Measurements from ENCODE around the gene TMEM240.
"Not testable (repeated sequence)": the region's sequence is repeated elsewhere in the genome, so short reads cannot be mapped to it uniquely, and the experiment has no call there.

The TMEM240 gene

DNA sequence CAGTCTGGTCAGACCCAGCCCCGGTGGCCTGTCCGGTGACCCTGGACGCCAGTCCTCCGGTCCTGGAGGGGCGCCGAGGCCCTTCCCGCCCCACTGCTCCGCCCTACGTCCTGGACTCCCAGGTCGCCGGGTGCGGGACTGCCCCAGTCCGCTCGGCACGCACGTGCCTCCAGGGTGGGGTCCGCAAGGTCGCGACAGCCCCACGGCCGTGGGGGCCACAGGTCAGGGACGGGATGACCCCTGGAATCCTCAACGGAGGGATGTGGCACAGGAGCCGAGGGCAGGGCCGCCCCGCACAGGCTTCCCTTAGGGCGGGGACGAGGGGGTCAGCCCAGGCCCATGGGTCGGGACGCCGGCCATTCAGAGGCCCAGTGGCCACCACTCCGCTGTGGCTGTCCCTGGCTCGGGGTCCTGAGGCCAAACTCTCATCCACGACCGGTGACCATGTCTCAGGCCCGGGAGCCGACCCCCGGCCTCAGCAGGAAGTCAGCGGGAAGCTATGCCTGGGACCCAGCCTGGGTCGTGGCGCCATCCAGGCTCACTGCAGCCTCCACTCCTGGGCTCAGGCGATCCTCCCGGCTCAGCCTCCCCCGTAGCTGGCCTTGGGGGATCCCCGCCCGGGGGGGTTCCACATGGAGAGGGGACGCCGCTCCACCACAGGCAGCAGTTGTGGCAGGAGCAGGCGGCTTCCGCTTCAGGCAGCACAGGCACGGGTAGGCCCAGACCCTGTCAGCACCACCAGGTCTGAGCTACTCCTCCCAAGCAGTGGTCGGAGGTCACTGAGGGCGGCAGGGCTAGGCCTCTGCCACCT, 599 bp upstream of the TMEM240 start:
- no peak for DNase-seq (ENCODE audit: low read depth)

DNA sequence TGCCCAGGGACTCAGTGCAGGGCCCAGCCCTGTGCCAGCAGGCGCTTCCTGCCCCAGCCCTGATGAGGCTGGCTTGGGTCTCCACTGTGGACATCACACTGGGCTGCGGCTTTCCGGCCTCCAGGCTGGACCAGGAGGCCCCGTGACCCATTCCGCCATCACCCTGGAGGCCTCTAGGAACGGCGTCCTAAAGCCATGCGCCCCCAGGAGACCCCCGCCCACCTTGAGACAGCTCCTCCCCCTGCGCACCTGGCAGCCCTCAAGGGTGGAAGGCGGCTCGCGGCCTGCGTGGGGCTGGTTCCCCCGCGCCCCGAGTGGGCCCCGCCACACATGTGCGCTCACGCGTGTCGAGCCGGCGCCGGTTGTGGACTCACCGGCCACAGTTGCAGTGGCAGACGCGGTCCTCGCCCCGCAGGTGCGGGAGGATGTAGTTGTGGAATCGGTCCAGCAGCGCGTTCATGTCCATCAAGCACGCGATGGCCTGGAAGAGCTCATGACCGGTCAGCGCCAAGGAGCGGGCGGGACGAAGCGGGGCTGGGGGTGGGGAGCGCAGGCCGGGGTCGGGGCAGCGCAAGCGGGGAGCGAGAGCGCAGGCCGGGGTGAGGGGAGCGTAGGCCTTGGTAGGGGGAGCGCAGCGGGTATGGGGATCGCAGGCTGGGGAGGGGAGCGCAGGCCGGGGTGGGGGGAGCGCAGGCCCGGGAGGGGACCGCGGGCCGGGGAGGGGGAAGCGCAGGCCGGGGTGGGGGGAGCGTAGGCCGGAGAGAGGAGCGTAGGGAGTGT, 924 bp downstream of the TMEM240 start:
- no peak for DNase-seq (ENCODE audit: low read depth)

DNA sequence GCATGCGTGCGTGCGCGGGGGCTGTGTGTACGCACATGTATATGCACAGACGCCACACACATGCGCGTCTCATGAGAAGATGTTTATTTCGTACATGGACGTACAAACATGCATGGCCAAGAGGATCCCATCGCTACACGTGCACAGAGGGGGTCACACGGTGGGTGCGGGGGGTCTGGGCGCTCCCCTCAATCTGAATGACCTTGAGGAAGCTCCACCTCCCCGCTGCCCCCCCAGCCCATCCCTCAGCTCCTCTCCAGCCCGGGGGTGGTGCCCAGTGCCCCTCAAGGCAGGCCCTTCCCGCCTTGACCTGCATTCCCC, 1.5 kb downstream of the TMEM240 start:
- DNase-seq (ENCODE audit: low read depth) = no peak

DNA sequence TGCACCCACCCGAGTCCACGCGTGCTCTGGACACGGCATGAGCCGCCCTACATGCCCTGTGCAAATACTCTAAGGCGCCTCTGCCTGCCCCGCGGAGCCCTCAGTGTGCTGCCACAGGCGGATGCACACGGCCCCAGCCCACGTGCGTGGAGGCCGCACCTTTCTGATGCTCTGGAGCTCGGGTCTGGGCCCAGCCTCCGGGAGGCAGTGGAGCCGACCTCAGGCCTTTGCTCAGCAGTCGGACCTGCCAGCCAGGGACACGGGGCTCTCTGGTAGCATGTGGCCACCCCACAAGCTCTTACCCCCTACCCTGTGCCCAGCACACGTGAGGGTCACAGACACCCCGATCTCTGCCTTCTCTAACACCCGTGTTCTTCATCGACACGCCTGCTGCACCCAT, 2.1 kb downstream of the TMEM240 start:
- DNase-seq (ENCODE audit: low read depth) = no peak

DNA sequence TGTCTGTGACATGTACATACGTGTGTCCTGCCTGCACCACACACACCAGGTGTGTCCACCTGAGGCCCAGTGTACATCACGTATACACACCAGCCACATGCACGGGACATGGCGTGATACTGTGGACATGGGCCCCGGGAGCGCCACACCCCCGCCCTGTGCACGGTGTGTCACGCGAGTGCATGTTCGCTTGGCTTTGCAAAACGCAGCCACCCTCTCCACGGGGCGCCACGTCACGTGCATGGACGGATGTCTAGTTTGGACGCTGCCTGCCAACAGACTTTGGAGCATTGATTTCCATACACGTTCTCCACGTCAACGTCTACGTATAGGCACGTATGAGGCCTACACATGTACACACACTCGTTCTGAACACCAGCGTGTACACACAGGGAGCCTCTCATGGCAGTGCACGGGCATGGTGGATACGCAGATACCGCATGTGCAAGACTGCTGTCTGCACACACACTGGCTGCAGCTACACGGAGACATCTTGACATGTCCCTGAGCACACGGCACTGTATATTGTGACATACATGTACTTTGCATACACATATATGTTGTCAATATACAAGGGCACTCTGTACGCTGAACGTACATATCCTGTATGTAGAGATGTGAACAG, 2.7 kb downstream of the TMEM240 start:
- no peak for DNase-seq (ENCODE audit: low read depth)

DNA sequence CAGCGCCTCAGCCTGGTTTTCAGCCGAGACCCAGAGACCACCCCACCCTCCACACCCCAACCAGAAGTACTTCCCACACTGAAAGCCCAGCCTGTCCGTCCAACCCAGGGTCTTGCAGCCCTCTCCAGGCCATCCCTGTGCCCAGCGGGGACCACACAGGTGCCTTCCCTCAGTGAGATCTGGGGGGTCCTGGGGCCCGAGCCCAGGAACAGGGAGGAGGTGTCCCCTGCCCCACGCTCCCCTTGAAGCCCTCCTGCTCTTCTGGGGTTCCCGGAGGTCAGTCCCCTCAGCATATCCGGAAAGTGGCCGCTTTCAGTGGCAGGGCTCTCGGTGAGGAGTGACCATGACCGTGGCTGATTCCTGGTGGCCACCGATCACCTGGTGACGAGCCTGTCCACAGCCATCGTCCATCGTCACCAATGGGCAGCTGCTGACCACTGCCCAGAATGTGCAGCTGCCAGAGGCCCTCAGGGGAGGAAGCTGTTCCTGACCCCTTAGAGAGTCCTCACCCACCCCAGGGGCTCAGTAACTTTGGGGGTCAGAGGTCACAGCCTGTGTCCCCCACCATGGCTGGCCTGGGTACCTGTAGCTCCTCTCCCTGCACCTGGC, 3.4 kb downstream of the TMEM240 start:
- no peak for DNase-seq (ENCODE audit: low read depth)

DNA sequence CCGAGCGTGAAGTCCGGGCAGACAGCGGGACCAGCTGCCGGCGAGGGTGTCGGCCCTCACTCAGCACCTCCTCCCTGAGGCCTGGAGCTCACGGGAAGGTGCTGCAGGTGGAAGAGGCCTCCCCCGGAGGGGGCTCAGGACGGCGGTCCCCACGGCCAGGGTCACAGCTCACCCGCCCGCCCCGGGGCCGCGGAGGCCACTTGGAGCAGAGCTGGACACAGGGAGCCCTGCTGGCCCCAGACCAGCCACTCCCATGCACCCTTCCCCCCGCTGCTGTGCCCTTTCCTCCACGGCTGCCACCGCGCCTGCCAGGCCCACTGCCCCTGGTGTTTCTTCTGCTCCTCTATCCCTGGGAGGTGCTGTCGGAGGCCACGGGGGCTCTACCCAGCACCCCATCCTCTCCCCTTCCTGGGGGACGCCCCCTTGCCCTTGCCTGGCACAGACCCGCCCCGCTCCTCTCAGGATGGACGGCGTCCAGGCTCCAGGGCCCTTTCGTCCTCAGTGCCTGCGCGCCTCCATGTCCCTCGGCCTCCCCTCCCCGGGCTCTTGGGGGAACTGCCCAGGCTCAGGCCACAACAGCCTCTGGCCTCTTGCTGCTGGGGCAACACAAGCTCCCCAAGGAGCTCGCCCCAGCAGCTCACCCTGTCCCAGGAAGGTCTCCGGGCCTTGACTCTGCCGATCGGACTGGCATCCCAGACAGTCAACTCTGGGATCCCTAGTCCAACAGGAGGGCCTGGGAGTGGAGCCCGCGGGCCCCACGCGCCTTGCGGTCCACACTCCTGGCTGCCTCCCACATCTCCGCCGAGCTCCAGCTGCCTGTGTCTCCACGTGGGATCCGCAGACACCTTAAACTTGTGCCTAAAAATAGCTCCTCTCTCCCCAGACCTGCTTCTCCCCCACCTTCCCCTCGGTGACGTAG, 4.1 kb downstream of the TMEM240 start:
- DNase-seq (ENCODE audit: low read depth) = no peak

DNA sequence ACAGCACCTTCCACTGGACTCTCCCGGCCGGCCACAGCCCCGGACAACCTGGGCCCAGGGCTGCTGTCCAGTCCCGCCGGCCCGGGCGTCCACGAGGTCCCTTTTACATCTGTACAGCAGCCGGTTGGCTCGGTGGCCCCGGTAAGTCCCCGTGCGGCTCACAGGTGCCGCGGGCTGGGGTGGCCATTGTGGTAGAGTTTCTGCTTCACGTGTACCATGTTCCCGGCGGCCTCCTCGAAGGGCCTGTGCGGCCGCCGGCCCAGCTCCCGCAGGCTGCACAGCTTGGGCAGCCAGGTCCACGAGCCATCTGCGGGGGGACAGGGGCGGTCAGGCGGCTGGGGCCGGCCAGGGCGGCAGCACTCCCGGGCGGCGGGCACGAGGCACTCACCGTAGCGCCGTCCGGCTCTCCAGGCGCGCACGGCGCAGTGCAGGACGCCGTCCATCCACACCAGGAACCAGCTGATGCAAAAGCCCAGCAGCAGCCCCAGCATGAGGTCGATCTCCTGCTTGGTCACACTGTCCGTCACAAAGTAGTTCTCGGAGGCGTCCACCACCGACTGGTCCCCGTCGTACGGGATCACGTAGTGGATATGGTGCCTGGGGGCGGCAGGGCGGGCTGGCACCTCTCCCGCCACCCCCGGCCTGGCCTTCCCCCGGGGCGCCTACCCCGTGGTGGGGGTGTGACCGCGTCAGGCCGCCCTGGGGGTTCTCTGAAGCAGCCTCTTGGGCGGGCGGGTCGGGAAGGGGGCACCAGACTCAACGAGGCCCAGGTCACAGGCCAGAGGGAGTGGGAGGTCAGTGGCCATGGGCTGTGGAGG, 5.0 kb downstream of the TMEM240 start:
- no peak for DNase-seq (ENCODE audit: low read depth)

DNA sequence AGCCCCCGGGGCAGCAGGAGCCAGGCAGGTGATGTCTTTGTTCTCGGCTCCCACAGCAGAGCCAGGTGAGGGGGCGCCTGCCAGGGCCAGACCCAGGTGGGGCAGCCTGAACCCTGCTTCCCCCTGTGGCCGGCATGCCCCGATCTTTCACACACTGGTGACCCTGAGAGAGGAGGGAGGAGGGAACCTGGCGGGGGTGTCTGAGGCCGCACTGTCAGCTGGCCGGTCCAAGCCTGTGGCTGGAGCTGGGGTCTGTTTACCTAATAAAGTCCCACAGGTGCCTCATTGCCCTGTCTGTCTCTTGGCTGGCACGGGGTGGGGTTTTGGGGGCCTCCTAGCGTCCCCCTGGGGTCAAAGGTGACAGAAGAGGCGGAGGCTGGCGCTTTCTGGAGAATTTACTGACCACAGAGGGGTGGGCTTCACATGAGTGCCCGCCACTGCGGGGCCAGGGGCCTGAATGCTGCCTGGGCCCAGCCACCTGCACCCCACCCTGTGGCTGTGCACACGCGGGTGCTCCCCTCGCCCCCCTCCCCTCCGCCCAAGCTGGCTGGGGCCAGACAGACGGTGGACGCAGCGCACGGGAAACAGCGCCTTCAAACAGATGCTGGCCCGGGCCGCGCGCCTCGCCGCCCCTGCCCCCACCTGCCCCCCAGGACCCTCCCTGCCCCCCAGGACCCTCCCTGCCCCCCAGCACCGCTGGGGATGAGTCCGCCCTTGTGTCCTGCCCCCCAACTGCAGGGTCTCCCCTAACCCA, 5.8 kb downstream of the TMEM240 start:
- no peak for DNase-seq (ENCODE audit: low read depth)

DNA sequence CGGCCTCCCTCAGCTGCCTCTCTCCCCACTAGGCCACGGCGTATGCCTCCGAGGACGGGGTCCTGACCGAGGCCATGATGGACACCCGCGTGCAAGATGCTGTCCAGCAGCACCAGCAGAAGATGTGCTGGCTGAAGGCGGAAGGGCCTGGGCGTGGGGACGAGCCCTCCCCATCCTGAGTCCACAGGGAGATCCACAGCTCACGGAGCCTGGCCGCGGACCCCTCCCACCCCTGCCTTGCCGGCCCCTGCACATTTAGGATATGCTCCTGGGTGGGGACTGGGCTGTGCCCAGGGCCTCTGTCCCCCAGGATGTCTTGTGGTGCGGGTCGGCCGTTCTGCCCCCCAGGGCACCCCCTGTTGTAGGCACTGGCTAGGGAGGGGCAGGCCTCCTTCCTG, 6.5 kb downstream of the TMEM240 start:
- not testable (repeated sequence) for DNase-seq (ENCODE audit: low read depth)

DNA sequence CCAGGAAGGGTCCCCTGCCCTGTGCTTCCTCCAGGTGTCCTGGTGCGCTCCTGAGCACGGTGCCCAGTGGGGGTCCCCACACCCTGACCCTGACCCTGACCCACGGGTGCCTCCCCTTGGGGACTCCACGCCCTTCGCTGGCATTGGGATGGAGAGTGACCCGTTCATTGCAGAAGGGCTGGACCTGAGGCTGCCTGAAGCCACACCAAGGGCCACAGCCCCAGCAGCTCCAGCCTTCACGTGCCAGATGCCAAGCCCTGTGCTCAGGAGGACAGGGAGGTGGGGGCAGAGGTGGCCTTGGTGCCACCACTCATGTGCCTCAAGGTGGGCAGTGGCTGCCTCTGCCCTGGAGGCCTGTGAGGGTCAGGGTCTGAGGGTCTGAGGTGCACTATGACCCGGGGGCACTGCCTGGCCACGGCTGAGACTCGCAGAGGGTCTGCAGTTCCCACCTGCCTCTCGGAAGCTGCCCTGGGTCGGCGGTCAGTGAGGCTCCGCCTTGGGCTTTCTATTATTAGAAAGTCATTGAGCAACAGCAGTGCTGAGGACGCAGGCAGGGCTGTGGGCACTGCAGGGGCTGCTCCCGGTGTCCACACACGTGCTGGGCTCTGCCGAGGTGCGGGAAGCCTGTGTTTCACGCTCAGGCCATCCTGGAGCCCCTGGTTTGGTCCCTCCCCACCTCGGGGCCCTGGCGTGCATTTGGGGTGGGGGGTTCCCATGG, 7.1 kb downstream of the TMEM240 start:
- DNase-seq (ENCODE audit: low read depth) = not testable (repeated sequence)

DNA sequence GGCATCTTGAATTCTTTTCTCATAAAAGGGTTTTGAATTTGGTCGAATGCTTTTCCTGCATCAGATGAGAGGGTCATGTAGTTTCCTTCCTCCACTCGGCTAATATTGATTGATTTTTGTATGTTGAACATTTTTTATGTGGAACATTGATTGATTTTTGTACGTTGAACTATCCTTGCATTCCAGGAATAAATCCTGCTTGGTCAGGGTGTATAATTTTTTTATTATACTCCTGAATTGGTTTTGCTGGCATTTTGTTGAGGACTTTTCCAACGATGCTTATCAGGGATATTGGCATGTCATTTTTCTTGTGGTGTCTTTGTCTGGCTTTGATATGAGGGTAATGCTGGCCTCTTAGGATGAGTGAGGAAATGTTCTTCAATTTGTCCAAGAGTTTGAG, 8.5 kb downstream of the TMEM240 start:
- DNase-seq (ENCODE audit: low read depth) = no peak

DNA sequence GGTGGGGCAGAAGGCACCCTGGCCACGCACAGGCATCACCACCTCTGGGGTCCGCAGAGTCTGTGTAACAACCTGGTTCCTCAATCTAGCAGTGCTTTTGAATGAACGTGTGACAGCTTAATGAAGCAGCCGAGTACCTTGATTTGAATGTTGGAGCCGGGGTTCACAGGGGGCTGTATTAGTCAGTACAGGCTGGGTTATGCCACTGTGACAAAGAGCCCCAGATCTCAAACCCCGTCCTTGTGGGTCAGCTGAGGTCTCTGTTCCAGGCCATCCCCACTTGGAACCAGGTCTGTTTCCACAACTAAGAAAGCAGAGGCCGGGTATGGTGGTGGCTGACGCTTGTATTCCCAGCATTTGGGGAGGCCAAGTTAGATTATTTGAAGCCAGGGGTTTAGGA, 10.5 kb downstream of the TMEM240 start:
- DNase-seq (ENCODE audit: low read depth) = no peak

DNA sequence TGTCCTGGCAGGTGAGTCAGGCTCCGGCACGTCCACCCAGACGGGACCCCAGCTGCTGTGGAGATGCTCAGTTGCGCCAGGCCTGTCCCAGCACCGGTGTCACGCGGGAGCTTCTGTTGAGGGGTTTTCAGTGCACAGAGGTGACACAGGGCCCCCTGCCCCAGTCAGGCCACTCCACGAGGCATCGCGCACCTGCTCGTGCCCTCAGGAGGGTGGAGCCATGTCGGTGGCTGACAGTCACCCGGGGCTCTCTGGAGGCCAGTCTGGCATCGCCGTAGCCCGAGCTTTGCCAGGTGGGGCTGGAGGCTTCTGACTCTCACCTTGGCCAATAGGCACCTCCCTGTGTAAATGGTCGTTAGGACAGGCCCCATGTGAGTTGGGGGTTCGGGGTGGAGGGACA, 11.1 kb downstream of the TMEM240 start:
- DNase-seq (ENCODE audit: low read depth) = no peak

DNA sequence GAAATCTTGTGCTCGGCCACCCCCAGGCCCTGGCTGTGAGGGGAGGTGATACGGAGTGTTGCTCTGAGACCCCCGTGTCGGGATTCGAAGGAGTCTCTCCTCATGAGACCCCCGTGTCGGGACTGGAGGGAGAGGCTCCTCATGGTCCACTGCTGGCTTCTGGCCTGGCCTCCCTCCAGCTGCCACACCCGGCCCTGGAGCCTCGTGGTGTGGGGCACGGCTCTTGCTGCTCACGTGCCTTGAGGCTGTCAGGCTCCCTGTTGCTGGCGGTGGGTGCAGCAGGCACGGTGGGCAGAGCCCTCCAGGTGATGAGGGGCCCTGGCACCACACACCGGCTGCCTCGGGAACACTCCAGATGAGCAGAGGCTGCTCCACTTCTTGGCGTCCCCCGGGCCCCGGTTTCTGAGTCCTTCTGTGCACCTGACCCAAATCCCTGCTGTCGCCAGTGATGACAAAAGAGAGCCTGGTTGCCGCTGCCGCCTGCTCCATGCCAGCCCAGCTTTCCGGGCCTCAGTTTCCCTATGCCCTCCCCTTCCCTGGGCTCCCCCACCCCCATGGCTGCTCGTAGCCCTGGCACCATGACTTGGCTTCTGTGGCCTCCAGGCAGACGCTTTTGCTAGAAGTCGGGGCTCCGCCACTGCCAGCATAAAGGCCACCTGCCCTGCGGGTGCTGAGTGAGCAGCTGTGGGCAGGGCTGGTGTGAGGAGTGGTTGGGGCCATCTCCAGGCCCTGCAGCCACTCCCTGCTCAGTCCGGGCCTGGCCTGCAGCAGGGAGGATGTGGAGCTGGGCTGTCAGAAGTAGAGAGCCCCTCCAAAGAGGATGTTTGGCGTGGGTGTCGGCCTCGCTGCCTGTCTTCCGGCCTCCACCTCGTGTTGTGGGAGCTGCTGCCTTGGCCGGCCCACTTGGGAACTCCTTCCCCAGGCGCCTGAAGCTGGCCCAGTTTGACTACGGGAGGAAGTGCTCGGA, 11.8 kb downstream of the TMEM240 start:
- no peak for DNase-seq (ENCODE audit: low read depth)

DNA sequence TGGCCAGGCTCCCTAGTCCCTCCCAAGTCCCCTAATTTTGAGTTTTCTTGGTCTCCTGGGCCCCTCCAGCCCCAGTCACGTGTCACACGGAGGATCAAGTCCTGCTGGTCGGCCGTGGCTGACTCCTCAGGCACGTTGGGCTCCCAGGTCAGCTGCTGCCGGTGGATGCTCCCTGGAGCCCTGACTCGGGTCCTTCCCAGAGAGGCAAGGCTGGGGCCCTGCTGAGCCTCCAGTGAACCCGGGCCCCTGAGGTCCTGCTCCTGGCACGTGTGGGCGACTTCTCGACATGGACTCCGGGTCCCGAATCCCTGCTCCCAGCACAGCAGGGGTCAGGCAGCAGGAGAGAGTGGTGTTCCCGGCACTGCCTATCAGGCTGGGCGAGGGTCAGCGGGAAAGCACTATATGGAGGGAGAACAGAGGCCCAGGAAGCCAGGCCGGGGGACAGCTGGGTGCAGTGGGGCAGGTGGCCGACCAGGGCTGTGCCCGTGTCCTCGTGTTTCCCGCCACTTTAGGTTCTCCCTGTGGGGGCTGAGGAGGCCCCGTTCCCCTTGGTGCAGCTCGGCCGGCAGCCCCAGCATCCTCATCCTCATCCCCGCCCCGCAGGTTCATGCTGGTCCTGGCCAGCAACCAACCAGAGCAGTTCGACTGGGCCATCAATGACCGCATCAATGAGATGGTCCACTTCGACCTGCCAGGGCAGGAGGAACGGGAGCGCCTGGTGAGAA, 13.2 kb downstream of the TMEM240 start:
- DNase-seq (ENCODE audit: low read depth) = no peak

DNA sequence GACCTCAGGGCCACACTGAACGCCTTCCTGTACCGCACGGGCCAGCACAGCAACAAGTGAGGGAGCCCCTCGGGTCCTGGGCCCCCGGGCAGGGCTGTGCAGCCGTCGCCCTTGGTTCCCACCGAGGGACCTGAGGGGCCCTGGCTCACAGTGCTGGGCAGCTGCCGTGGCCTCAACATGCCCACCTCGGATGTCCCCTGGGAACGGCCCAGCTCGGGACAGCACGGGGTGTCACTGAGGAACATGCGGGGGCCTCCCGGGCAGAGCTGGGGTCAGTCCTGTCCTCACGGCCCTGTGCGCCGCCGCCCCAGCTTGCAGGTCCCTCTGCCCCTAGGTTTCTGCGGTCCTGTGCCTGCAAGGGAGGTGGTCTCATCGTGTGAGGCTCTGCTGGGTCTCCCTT, 13.9 kb downstream of the TMEM240 start:
- DNase-seq (ENCODE audit: low read depth) = not testable (repeated sequence)

All from T follicular helper cell (primary cell).